GM23338 (cell line): ENCODE data around the gene ZBTB18. TPM values are rescaled to one million over a fixed set of nuclear protein-coding genes. Genes with fewer than 3 reads are reported as not detected.

ENCODE experiments used
- ATAC-seq: fragments of 200-7000 bp; cut with Tn5 transposase; 3 replicates; pipeline ENCODE4 v1.9.1; 2020
- DNase-seq: peaks from one replicate; pipeline ENCODE4 v3.0.0-alpha.2; 2015; ENCODE audit warnings: low spot score
- H2AFZ ChIP-seq: fragments of 200-600 bp; sonication (generic); 2 replicates; pipeline ENCODE4 v1.8.0; 2016; ENCODE audit warnings: antibody characterized with exemption, mild to moderate bottlenecking, moderate library complexity
- H3F3A ChIP-seq: fragments of 200-600 bp; sonication (generic); replicated peaks from 2 replicates; pipeline ENCODE4 v1.8.0; 2017; ENCODE audit warnings: antibody characterized with exemption, mixed run types, low read depth
- H3K27ac ChIP-seq: fragments of 200-600 bp; sonication (generic); 2 replicates; pipeline ENCODE4 v1.6.1; 2016; ENCODE audit warnings: low read depth
- H3K27me3 ChIP-seq: fragments of 200-600 bp; sonication (generic); 2 replicates; pipeline ENCODE4 v1.8.0; 2016; ENCODE audit warnings: mild to moderate bottlenecking, mixed run types, moderate library complexity; ENCODE audit not compliant: insufficient read depth
- H3K36me3 ChIP-seq: fragments of 200-600 bp; sonication (generic); 2 replicates; pipeline ENCODE4 v1.8.0; 2016; ENCODE audit warnings: mild to moderate bottlenecking; ENCODE audit not compliant: insufficient read depth
- H3K4me1 ChIP-seq: fragments of 200-600 bp; sonication (generic); 2 replicates; pipeline ENCODE4 v1.8.0; 2016; ENCODE audit warnings: mild to moderate bottlenecking, moderate library complexity; ENCODE audit not compliant: insufficient read depth
- H3K4me2 ChIP-seq: fragments of 200-600 bp; sonication (generic); 2 replicates; pipeline ENCODE4 v1.7.1; 2017; ENCODE audit warnings: mixed run types
- H3K4me3 ChIP-seq: fragments of 200-600 bp; sonication (generic); 2 replicates; pipeline ENCODE4 v1.6.1; 2016; ENCODE audit warnings: mixed run types
- H3K79me2 ChIP-seq: fragments of 200-600 bp; sonication (generic); replicated peaks from 2 replicates; pipeline ENCODE4 v1.8.0; 2017; ENCODE audit warnings: mild to moderate bottlenecking; ENCODE audit not compliant: insufficient read depth
- H3K9me2 ChIP-seq: fragments of 200-600 bp; sonication (generic); 2 replicates; pipeline ENCODE4 v1.8.0; 2017; ENCODE audit not compliant: insufficient read depth
- H4K20me1 ChIP-seq: fragments of 200-600 bp; sonication (generic); replicated peaks from 2 replicates; pipeline ENCODE4 v1.8.0; 2017; ENCODE audit warnings: mild to moderate bottlenecking; ENCODE audit not compliant: insufficient read depth
- H3K27ac Mint-ChIP-seq: 2 replicates; pipeline ENCODE4 v1.8.0; 2020; ENCODE audit warnings: inconsistent platforms, mild to moderate bottlenecking, moderate library complexity, mixed read lengths
- H3K27me3 Mint-ChIP-seq: 3 replicates; pipeline ENCODE4 v1.8.0; 2022; ENCODE audit warnings: low read depth, mild to moderate bottlenecking, moderate library complexity, mixed read lengths, inconsistent platforms; ENCODE audit not compliant: insufficient read depth, poor library complexity
- H3K36me3 Mint-ChIP-seq: 3 replicates; pipeline ENCODE4 v1.8.0; 2021; ENCODE audit warnings: low read depth, mild to moderate bottlenecking, inconsistent platforms, moderate library complexity, mixed read lengths
- H3K4me1 Mint-ChIP-seq: 3 replicates; pipeline ENCODE4 v1.8.0; 2020; ENCODE audit warnings: mild to moderate bottlenecking, inconsistent platforms, mixed read lengths
- H3K4me3 Mint-ChIP-seq: 3 replicates; pipeline ENCODE4 v1.8.0; 2021; ENCODE audit warnings: moderate library complexity, mild to moderate bottlenecking, inconsistent platforms, mixed read lengths
- H3K9me3 Mint-ChIP-seq: 3 replicates; pipeline ENCODE4 v1.8.0; 2020; ENCODE audit warnings: moderate library complexity, mild to moderate bottlenecking, inconsistent platforms, mixed read lengths
- CREB1 ChIP-seq: fragments of 250-450 bp; sonication (Bioruptor Pico); IDR thresholded peaks from 2 replicates; pipeline ENCODE4 v1.5.0; 2020; ENCODE audit warnings: low read depth, mild to moderate bottlenecking, moderate library complexity
- ETS1 ChIP-seq: IDR thresholded peaks from 2 replicates; pipeline ENCODE4 v1.6.1; 2016; ENCODE audit warnings: antibody characterized with exemption
- EZH2 ChIP-seq: fragments of 200-600 bp; sonication (generic); IDR thresholded peaks from one replicate; pipeline ENCODE4 v1.8.0; 2017; ENCODE audit warnings: antibody characterized with exemption, mild to moderate bottlenecking, low read depth; ENCODE audit not compliant: unreplicated experiment
- EZH2phosphoT487 ChIP-seq: fragments of 200-600 bp; sonication (generic); IDR thresholded peaks from one replicate; pipeline ENCODE4 v1.8.1; 2018; ENCODE audit warnings: antibody characterized with exemption; ENCODE audit not compliant: unreplicated experiment
- JUNB ChIP-seq: IDR thresholded peaks from one replicate; pipeline ENCODE4 v1.6.1; 2016; ENCODE audit warnings: antibody characterized with exemption; ENCODE audit not compliant: unreplicated experiment
- NANOG ChIP-seq: IDR thresholded peaks from 2 replicates; pipeline ENCODE4 v1.6.1; 2016; ENCODE audit warnings: antibody characterized with exemption, borderline replicate concordance
- POLR2AphosphoS5 ChIP-seq: IDR thresholded peaks from 2 replicates; pipeline ENCODE4 v1.6.1; 2016; ENCODE audit warnings: antibody characterized with exemption, low read depth
- STAT1 ChIP-seq: IDR thresholded peaks from one replicate; pipeline ENCODE4 v1.6.1; 2016; ENCODE audit warnings: antibody characterized with exemption; ENCODE audit not compliant: unreplicated experiment
- ZNF114 ChIP-seq: fragments of 250-450 bp; sonication (Bioruptor Pico); IDR thresholded peaks from 2 replicates; pipeline ENCODE4 v1.5.0; 2020; ENCODE audit warnings: mild to moderate bottlenecking, moderate library complexity
- ZNF331 ChIP-seq: fragments of 250-450 bp; sonication (Bioruptor Pico); IDR thresholded peaks from 2 replicates; pipeline ENCODE4 v1.5.0; 2020; ENCODE audit warnings: low read depth, mild to moderate bottlenecking, moderate library complexity
- ZNF462 ChIP-seq: fragments of 250-450 bp; sonication (Bioruptor Pico); IDR thresholded peaks from 2 replicates; pipeline ENCODE4 v1.5.0; 2020; ENCODE audit warnings: mild to moderate bottlenecking, moderate library complexity
- polyA plus RNA-seq: library from polyadenylated mRNA; unstranded; fragments of >200 nt; fragmentation: Nextera tagmentation; extraction: Ambion mirVana; gene quantifications from 2 replicates; pipeline ENCODE4 v1.2.1, GENCODE V29; 2016
- total RNA-seq: library from RNA; depleted of rRNA; stranded (reverse); fragments of >200 nt; shearing (Covaris generic); gene quantifications from 2 replicates; pipeline ENCODE4 v1.2.3, GENCODE V29; 2014
- TF ChIP-seq, protein P1 (sequence below), 2 experiments: fragments of 200-600 bp in 1 of 2; sonication (generic) in 1 of 2; conservative IDR thresholded peaks; 2 replicates each; pipeline versions ENCODE4 v1.5.1 to v1.6.1; 2016 to 2017; ENCODE audit warnings: antibody characterized with exemption in 2 of 2, low read depth in 2 of 2, mild to moderate bottlenecking in 2 of 2, moderate library complexity in 1 of 2
- TF ChIP-seq, protein P2 (sequence below): IDR thresholded peaks from one replicate; pipeline ENCODE4 v1.6.1; 2018; ENCODE audit warnings: antibody characterized with exemption; ENCODE audit not compliant: unreplicated experiment

The ZBTB18 gene
- total and polyA plus RNA-seq, 2 experiments from 2014 or later, result 5.5 to 12.2 TPM

- no peaks in the 10 kb centered on the region for H3K9me3 Mint-ChIP-seq
- no peak overlapping the region for H3K27ac ChIP-seq
- no peak overlapping the region for H3K4me3 ChIP-seq
- H3K79me2 ChIP-seq, result no peaks in the 10 kb centered on the region
- H3K4me3 Mint-ChIP-seq, result no peak overlapping the region
- no peaks in the 10 kb centered on the region for H3K9me2 ChIP-seq
- peaks cover 2% of the 10 kb centered on the region for H3K27me3 Mint-ChIP-seq
- no peak overlapping the region for H2AFZ ChIP-seq
- no peaks in the 10 kb centered on the region for H4K20me1 ChIP-seq
- no peaks in the 10 kb centered on the region for H3K27me3 ChIP-seq
- ATAC-seq, result no peak
- H3K4me2 ChIP-seq, result no peak overlapping the region
- no peak for TF ChIP-seq ZNF331 (CRISPR knock-in tag)
- TF ChIP-seq JUNB, result no peak
- no peak for TF ChIP-seq EZH2phosphoT487
- TF ChIP-seq, protein P1, sequence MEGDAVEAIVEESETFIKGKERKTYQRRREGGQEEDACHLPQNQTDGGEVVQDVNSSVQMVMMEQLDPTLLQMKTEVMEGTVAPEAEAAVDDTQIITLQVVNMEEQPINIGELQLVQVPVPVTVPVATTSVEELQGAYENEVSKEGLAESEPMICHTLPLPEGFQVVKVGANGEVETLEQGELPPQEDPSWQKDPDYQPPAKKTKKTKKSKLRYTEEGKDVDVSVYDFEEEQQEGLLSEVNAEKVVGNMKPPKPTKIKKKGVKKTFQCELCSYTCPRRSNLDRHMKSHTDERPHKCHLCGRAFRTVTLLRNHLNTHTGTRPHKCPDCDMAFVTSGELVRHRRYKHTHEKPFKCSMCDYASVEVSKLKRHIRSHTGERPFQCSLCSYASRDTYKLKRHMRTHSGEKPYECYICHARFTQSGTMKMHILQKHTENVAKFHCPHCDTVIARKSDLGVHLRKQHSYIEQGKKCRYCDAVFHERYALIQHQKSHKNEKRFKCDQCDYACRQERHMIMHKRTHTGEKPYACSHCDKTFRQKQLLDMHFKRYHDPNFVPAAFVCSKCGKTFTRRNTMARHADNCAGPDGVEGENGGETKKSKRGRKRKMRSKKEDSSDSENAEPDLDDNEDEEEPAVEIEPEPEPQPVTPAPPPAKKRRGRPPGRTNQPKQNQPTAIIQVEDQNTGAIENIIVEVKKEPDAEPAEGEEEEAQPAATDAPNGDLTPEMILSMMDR (conservative IDR thresholded peaks at IDR 0.05; ENCODE audit: low read depth in 2 of 2), result no peak
- no peak for TF ChIP-seq NANOG
- no peak for TF ChIP-seq POLR2AphosphoS5
- TF ChIP-seq CREB1, result no peak
- TF ChIP-seq ZNF462 (CRISPR knock-in tag), result no peak
- no peak for TF ChIP-seq STAT1
- TF ChIP-seq ETS1, result no peak
- TF ChIP-seq EZH2, result no peak
- TF ChIP-seq, protein P2, sequence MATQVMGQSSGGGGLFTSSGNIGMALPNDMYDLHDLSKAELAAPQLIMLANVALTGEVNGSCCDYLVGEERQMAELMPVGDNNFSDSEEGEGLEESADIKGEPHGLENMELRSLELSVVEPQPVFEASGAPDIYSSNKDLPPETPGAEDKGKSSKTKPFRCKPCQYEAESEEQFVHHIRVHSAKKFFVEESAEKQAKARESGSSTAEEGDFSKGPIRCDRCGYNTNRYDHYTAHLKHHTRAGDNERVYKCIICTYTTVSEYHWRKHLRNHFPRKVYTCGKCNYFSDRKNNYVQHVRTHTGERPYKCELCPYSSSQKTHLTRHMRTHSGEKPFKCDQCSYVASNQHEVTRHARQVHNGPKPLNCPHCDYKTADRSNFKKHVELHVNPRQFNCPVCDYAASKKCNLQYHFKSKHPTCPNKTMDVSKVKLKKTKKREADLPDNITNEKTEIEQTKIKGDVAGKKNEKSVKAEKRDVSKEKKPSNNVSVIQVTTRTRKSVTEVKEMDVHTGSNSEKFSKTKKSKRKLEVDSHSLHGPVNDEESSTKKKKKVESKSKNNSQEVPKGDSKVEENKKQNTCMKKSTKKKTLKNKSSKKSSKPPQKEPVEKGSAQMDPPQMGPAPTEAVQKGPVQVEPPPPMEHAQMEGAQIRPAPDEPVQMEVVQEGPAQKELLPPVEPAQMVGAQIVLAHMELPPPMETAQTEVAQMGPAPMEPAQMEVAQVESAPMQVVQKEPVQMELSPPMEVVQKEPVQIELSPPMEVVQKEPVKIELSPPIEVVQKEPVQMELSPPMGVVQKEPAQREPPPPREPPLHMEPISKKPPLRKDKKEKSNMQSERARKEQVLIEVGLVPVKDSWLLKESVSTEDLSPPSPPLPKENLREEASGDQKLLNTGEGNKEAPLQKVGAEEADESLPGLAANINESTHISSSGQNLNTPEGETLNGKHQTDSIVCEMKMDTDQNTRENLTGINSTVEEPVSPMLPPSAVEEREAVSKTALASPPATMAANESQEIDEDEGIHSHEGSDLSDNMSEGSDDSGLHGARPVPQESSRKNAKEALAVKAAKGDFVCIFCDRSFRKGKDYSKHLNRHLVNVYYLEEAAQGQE, result no peak
- no peak for TF ChIP-seq ZNF114 (CRISPR knock-in tag)
- H3F3A ChIP-seq, result no peaks in the 10 kb centered on the region
- H3K36me3 Mint-ChIP-seq, result no peaks in the 10 kb centered on the region
- H3K27ac Mint-ChIP-seq, result no peak overlapping the region
- no peak for DNase-seq
- peaks cover 8% of the 10 kb centered on the region; the same call in 2 of the 3 replicates for H3K4me1 Mint-ChIP-seq
- no peaks in the 10 kb centered on the region for H3K36me3 ChIP-seq
- no peaks in the 10 kb centered on the region; the same call in 1 of the 2 replicates for H3K4me1 ChIP-seq
These were observed 44.4 kb downstream of the ZBTB18 start for GRCh38 chr1:244095529-244095911.
